ENCODE results near the gene CD200R1.

CD200R1 gene

DNA sequence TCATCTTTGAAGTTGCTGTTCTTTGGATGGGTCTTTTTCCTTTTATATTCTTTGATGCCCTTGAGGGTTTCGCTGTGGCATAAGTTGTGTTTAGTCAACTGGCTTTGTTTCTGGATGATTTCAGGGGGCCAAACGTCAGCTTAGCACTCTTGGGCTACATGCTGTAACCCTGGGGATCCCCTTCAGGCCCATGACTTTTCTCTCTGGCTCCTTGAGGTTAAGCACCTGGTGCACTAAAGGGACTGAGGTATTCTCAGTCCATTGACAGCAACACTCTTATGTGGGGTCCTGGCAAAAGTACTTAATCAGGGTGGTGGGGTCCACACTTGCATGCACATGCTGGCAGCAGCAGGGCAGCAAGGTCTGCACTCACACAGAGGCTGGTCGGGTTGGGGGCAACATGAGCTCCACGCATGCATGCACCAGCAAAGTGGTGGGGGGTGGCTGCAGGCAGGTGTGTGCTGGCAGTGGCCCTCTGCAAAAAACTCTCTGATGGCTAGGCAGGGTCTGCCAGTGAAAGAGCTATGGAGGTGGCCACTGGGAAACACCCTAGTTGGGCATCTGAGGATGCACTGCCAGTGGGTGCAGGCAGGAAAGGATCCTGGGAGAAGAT lies 90.1 kb downstream of the CD200R1 start:
- no peak for DNase-seq

- no peak for DNase-seq
Measured at GRCh38 chr3:112881891-112882290, 93.0 kb downstream of the CD200R1 start.

GRCh38 chr3:112875561-112875960 lies 99.3 kb downstream of the CD200R1 start:
- no peak for DNase-seq

- no peak for DNase-seq
Measured at GRCh38 chr3:112874725-112875124, 100.2 kb downstream of the CD200R1 start.

GRCh38 chr3:112873632-112874031 lies 101.3 kb downstream of the CD200R1 start:
- DNase-seq, result no peak

GRCh38 chr3:112871735-112872134 lies 103.2 kb downstream of the CD200R1 start:
- DNase-seq, result no peak

Measured in activated CD4-positive, alpha-beta T cell treated with anti-CD3 and anti-CD28 coated beads, Interleukin-10, Interleukin-2, amounts not matched to agents 100 ng/mL and 50 ng/mL, durations not matched to agents 16 hours and 8 hours (primary cell).